CD4-positive, alpha-beta T cell treated with Interleukin-17A for 4 hours (primary cell): ENCODE results near the gene TUSC2.

Experiments
- DNase-seq: peaks from one replicate; pipeline ENCODE4 v3.0.0-alpha.2; 2020; ENCODE audit warnings: mixed read lengths

Gene TUSC2, protein sequence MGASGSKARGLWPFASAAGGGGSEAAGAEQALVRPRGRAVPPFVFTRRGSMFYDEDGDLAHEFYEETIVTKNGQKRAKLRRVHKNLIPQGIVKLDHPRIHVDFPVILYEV

GRCh38 chr3:50327943-50328691 is at the start of gene TUSC2:
Gene TUSC2 (minus strand): TSS chr3:50328223. CDS start chr3:50328099, 124 bp downstream.
- DNase-seq = peak; percentile 97

DNA sequence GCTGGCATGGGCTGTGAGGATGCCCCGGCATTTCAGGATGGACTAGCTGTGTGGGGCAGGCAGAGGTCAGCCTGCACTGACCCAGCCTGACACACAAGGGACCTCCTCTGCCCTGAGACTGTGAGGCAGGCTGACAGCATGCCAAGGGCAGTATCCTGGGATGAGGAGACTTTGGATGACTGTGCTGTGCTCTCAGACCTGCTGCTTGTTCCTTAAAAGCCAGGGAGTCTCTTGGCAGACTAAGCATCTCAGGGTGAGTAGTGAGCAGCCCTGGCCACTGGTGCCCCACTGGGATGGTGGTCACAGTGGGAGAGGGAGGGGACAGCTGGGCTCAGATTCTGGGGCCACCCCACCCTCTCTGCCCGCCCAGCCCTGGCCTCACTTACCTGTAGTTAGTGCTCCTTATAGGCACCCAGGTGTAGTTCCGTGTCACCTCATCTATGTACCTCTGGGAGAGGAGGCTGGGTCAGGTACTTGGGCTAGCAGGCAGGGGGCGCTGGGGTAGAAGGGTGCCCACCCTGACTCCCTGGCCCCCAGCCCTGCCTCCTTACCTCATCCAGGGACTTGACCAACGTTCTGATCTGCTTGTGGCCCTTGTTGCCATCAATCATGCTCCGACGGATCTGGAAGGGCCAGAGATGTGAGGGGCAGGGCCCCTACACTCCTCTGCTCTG is 47.4 kb upstream of the TUSC2 start:
- no peak for DNase-seq

- DNase-seq = no peak
These were observed 46.6 kb upstream of the TUSC2 start for GRCh38 chr3:50374363-50375257.

DNA sequence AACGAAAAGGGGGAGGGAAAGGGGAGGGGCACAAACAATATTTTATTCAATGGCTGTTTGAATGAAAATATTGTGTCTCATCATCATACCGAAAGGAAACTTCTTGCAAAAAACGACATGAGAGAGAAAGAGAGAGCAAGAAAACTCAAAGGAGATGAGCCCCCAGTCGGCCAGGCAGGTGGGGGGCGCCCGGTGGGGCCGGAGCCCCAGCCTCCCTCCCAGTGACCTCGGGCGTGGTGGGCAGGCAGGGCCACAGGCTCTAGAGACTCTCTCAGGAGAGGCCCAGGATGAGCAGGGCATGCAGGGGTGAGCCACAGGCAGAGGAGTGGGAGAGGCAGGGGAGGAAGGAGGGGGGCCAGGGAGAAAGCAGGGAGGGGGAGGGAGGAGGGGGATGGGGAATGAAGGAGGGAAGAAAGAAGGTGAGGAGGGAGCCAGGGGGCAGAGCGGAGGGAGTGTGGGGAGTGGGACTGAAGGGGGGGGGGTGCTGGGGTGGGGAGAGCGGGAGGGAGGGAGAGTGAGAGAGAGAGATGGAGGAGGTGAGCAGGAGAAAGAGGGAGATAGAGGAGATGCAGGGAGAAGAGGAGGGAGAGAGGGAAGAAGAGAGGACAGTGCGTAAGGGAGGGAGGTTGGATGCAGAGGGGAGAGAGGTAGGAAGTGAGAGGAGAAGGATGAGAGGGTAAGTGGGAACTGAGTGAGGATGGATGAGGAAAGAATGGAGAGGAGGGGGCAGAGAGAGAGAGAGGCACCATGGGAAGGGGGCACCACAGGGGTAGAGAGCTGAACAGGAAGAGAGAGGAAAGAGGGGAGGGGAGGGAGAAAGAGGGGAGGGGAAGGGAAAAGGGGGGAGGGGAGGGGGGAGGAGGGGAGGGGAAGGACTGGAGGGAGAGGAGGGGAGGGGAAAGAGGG is 45.4 kb upstream of the TUSC2 start:
- DNase-seq = no peak

DNA sequence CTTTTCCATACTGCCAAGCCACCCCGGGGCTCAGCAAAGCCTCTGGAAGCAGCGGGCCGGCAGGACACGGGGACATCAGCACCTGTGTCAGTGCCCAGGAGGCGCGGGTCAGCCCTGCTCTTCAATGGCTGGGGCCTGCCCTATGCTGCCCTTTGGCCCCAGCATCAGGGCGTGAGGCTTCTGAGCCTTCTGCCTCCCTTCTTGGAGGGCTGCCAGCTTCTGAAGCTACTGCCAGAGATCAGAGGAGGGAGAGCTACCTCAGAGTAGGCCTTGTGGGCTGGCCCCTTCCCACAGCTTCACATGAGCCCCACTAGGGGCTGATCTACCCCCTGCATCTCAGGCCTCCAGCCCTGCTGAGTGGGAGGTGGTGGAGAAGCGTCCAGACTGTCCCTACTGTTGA is 44.3 kb upstream of the TUSC2 start:
- DNase-seq = no peak

DNA sequence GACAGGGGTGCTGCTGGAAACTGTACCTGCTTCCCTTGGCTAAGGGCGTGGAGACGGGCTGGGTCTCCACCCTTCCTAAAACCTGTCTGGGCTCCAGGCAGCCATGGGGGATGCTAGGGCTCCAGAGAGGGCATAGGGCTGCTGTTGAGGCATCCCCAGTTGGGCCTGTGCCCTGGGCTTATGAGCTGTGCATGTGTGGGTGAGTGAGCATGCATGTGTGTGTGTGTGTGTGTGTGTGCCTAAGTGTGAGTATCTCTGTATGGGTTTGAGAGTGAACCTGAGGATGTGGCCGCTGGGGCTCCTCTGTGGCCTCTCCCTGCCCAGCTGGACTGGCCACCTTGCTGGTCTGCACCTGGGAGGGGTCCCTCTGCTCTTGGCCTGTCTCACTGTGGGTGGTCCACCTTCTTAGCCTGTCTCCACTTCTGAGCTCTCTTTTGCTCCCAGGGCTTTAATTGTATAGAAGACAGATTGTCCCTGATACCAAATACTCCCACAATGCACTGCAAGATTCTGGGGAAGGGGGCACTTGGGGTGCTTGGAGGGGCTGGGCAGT is 43.2 kb upstream of the TUSC2 start:
- DNase-seq = no peak

- DNase-seq = no peak
These were observed 42.6 kb upstream of the TUSC2 start for GRCh38 chr3:50370594-50370993.

DNA sequence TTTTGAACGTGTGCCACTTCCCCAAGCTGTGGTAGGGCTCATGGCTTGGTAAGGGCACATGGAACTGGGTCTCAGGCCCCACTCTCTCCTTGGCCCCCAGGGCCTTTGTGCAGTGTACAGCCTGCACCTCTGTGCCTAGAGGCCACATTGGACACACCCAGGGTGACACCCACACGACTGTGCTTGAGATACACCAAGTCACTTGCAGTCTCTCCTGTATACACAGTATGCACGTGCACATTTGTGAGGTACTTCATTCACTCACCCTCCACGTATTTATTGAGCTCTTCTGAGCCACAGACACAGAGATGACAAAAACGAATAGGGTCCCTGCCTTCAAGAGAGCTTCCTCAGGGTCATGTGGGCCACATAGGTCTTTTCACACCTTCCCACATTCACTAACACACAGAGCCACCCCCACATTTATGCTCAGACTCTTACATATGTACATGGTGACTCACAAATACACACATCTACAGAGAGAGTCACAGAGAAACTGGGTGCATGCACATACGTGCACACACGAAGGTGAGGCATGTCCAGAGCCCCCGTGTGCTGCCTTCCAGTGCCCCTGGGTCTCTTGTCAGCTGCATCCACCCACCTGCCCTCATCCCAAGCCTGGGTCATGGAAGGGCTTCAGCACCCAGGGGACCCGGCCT is 41.1 kb upstream of the TUSC2 start:
- no peak for DNase-seq

DNA sequence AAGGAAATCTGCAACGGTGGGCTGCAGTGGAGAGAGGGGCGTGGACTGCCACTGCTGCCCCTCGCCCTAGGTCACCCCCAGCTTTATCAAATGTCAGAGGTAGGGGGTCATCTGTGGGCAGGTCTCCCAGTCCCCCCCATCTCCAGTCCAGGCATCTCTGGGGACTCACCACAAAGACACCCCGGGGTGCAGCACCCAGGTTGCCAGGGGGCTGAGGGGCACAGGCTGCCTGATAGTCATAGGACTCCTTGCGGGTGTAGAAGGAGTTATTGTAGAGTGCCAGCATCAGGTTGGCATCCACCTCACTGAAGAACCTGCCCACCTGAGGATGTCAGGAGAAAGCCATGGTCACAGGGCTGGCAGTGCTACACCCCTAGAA is 37.8 kb upstream of the TUSC2 start:
- DNase-seq = no peak

DNA sequence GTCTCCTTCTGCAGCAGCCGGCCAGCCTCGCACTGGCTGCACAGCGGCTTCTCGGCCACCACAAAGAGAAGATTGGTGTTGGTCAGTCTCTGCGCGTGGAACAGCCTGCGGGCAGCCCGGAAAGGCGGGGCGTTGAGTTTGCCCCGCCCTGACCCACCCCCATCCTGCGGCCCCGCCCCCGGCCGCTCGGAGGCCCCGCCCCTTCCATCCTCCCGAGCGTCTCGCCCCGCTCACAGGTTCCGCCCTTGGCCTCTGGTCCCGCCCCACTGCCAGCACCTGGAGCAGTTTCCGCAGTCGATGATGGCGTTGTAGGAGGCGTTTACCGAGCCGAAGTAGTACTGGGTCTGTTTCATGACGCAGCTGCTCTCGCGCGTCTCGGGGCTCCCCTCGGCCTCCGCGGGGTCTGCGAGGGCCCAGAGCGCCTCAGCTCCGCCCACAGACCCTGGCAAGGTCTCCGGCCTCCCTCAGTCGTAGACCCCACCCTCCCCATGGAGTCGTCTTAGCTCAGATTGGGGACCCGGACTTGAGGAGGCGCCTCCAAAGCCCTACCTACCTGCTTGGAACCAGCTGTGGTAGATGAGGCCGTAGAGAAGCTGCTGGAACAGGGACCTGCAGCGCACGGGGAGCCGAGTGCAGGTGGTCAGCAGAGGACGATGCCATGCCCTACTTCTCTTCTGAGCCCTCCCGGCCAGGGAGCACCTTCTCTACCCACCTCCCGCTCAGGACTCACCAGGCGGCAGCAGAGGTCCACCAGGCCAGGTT is 37.2 kb upstream of the TUSC2 start:
- DNase-seq = peak; percentile 97

DNA sequence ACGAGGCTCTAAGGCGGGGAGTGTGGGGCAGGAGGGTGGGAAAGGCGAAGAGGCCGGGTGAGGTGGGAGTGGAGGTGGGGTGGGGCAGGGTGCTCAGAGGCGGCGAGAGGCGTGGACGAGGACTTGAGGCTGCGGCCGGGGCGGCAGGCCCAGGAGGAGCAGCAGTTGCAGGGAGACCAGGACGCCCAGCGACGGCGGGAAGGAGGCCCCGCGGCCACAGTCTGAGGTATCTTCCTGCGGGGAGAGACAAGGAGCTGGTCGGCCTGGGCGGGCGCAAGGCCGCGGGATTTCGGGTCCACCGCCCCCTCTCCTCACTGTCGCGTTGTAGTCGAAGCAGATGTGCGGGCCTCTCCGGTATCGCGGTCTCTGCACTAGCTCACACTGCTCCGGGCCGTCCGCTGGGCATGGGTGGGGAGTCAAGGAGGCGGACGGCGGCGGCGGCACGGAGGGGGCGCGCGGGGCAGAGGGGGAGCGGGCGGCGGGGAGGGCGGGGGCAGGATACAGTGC is 36.6 kb upstream of the TUSC2 start:
- no peak for DNase-seq

DNA sequence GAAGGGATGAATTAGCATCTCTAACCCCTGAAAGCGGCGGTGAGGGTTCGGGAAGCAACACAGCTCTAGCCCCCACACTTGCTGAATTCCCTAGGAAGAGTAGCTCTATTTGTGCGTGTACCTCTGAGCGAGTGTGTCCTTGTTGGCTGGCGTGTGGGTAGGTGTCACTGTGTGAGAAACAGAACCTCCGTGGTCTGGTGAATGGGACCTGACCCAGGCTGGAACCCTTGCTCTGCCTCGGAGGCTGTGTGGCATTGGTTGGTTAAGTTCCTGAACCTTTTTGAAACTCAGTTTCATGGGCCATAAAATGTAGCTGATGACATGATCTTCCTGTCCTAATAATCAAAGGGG is 31.7 kb upstream of the TUSC2 start:
- DNase-seq = no peak

DNA sequence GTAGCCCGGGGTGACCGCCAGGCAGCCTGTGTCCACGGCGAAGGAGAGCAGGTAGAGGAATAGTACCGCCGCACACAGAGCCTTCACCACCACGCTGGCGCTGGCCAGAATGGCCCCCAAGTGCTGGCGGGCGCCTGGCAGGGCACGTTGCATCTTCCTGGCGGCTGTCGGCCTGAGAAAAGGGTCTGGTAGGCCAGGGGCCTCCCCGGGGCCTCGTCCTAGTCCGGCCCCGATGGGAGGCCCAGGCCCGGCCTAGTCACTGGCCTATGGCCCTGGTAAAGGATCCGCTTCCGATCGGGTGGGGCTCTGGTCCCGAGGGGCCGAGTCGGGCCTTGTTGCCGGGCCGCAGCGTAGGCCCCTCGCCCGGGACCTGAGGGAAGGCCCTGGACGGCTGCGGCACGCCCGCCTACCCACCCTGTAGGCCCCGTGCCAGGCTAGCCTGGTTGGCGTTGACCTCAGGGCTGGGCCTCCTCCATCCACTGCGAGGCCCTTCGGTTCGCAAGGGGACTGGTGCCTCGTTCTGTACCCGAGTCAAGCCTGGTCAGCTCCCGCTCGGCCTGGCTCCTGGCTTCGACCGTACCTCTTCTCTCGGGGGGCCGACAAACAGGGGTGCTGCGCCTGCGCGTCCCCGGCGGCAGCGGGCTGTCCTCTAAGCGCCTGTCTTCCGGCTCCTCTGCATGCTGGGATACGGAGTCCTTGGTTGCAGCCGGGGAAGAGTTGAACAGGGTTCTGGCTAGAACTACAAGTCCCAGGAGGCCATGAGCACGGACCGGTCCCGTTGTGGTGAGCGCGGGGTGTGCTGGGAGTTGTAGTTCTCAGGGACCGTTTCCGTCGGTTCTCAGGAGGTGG is 31.1 kb upstream of the TUSC2 start, which contains the start of gene TMEM115:
TMEM115 (minus strand) TSS at position 611 of the 849 bp plus-strand sequence; CDS start at position 153, 458 bp downstream.
- DNase-seq = peak; percentile 96

DNA sequence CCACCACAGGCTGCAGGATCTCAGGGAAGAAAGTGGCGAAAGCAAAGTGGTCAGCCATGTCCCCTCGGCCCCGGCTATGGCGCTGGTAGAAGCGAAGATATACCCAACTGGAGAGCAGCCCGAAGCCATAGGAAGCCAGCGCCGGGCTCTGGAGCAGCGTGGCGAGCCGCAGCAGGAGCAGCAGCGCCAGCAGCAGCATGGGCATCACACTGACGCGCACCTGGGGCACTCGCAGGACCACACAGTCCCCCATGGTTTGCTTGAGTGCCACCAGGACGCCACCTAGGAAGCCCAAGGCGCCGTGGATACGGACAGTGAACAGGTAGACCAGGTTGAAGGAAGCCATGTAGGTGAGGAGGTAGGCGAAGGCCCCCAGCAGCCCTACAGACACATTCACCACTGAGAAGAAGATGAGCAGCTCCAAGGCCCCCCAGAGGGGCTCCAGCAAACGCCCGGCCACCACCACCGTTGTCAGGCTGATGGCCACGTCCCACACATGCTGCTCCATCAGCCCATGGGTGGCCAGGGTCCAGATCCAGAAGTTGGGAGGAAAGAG is 30.4 kb upstream of the TUSC2 start:
- no peak for DNase-seq

- DNase-seq = no peak
These were observed 29.5 kb upstream of the TUSC2 start for GRCh38 chr3:50357481-50357880.

- DNase-seq = no peak
These were observed 28.5 kb upstream of the TUSC2 start for GRCh38 chr3:50356553-50356952.

- DNase-seq = no peak
These were observed 28.0 kb upstream of the TUSC2 start for GRCh38 chr3:50355829-50356552.

GRCh38 chr3:50354850-50355249 is 26.8 kb upstream of the TUSC2 start:
- DNase-seq = no peak
